ENCODE measurements around the gene CCL4L2. TPM values are rescaled to one million over a fixed set of nuclear protein-coding genes. Genes with fewer than 3 reads are reported as not detected.
"Not testable (repeated sequence)": the region's sequence is repeated elsewhere in the genome, so short reads cannot be mapped to it uniquely, and the experiment has no call there.

CCL4L2 gene
- total RNA-seq, 1 experiment from 2014 or later = not detected

- no peak overlapping the region for H3K4me3 ChIP-seq (ENCODE audit: low read length)
- BruUV-seq (replicated peaks) = no TSS peak
- H3K9ac ChIP-seq (ENCODE audit: low read length) = no peak overlapping the region
- H3K79me2 ChIP-seq (ENCODE audit: low read length) = no peaks in the 10 kb centered on the region
- POLR2A ChIA-PET (ENCODE audit: unreplicated experiment) = no interaction called here
- H3K27me3 ChIP-seq (ENCODE audit: low read length) = 0 out of 2 replicates have a peak, but pooled peaks cover 5% of the 10 kb centered on the region
- ATAC-seq (no peak), DNase-seq (no peak)
- CTCF ChIA-PET = no interaction called here
- intact Hi-C loops (cut with micrococcal nuclease) = no loop called here
- TF ChIP-seq EZH2 (IDR thresholded peaks at IDR 0.05; ENCODE audit: low read length, unreplicated experiment) (no peak), EZH2phosphoT487 (IDR thresholded peaks at IDR 0.05; ENCODE audit: borderline replicate concordance, low read length) (no peak), CTCF (conservative IDR thresholded peaks at IDR 0.05; ENCODE audit: low read depth, low read length) (no peak)
- H3K36me3 ChIP-seq (ENCODE audit: low read depth, low read length) = no peaks in the 10 kb centered on the region
- H3K27ac ChIP-seq (ENCODE audit: low read length) = no peak overlapping the region
- no peaks in the 10 kb centered on the region for H3F3A ChIP-seq (ENCODE audit: low read length, unreplicated experiment)
- no peaks in the 10 kb centered on the region for H4K20me1 ChIP-seq (ENCODE audit: low read length)
- H2AFZ ChIP-seq (ENCODE audit: low read length) = no peak overlapping the region
- H3K4me1 ChIP-seq (ENCODE audit: insufficient read depth, low read length) = no peaks in the 10 kb centered on the region
- no peak overlapping the region for H3K4me2 ChIP-seq (ENCODE audit: low read length)
- no peaks in the 10 kb centered on the region for H3K9me2 ChIP-seq (replicated peaks; ENCODE audit: low read length)
- H3K9me3 ChIP-seq (ENCODE audit: low read length) = no peaks in the 10 kb centered on the region
Measured at GRCh38 chr17:36198831-36199465, 11.9 kb upstream of the CCL4L2 start.

GRCh38 chr17:36201102-36201501 lies 9.8 kb upstream of the CCL4L2 start:
- H3K4me3 ChIP-seq (ENCODE audit: low read length); BruUV-seq (replicated peaks); H3K9me2 ChIP-seq (replicated peaks; ENCODE audit: low read length); ATAC-seq; CTCF ChIA-PET; H3K4me2 ChIP-seq (ENCODE audit: low read length); H3F3A ChIP-seq (ENCODE audit: low read length, unreplicated experiment); DNase-seq; H3K36me3 ChIP-seq (ENCODE audit: low read depth, low read length); H3K79me2 ChIP-seq (ENCODE audit: low read length); H3K9ac ChIP-seq (ENCODE audit: low read length); intact Hi-C loops (cut with micrococcal nuclease); H3K27ac ChIP-seq (ENCODE audit: low read length); H3K9me3 ChIP-seq (ENCODE audit: low read length); H3K27me3 ChIP-seq (ENCODE audit: low read length); POLR2A ChIA-PET (ENCODE audit: unreplicated experiment); H4K20me1 ChIP-seq (ENCODE audit: low read length); H3K4me1 ChIP-seq (ENCODE audit: insufficient read depth, low read length); H2AFZ ChIP-seq (ENCODE audit: low read length): not testable (repeated sequence)

GRCh38 chr17:36201506-36201905 lies 9.4 kb upstream of the CCL4L2 start:
- BruUV-seq (replicated peaks); H3K4me1 ChIP-seq (ENCODE audit: insufficient read depth, low read length): not testable (repeated sequence)

GRCh38 chr17:36203335-36203734 lies 7.5 kb upstream of the CCL4L2 start:
- no peak overlapping the region for H3K27ac ChIP-seq (ENCODE audit: low read length)
- H3K9me3 ChIP-seq (ENCODE audit: low read length) = no peaks in the 10 kb centered on the region
- no peak for TF ChIP-seq EZH2 (IDR thresholded peaks at IDR 0.05; ENCODE audit: low read length, unreplicated experiment)
- TF ChIP-seq CTCF (conservative IDR thresholded peaks at IDR 0.05; ENCODE audit: low read depth, low read length) = no peak
- TF ChIP-seq EZH2phosphoT487 (IDR thresholded peaks at IDR 0.05; ENCODE audit: borderline replicate concordance, low read length) = no peak
- H3K4me3 ChIP-seq (ENCODE audit: low read length) = no peak overlapping the region
- DNase-seq (no peak), ATAC-seq (no peak)
- peaks cover 4% of the 10 kb centered on the region; the same call in 1 of the 2 replicates for H3K27me3 ChIP-seq (ENCODE audit: low read length)
- H3K9ac ChIP-seq (ENCODE audit: low read length) = no peak overlapping the region
- POLR2A ChIA-PET (ENCODE audit: unreplicated experiment) = no interaction called here
- no TSS peak for BruUV-seq (replicated peaks)
- H4K20me1 ChIP-seq (ENCODE audit: low read length) = no peaks in the 10 kb centered on the region
- H3K36me3 ChIP-seq (ENCODE audit: low read depth, low read length) = no peaks in the 10 kb centered on the region
- no peaks in the 10 kb centered on the region for H3K4me1 ChIP-seq (ENCODE audit: insufficient read depth, low read length)
- CTCF ChIA-PET = no interaction called here
- intact Hi-C loops (cut with micrococcal nuclease) = no loop called here
- no peaks in the 10 kb centered on the region for H3F3A ChIP-seq (ENCODE audit: low read length, unreplicated experiment)
- no peak overlapping the region for H2AFZ ChIP-seq (ENCODE audit: low read length)
- no peaks in the 10 kb centered on the region for H3K79me2 ChIP-seq (ENCODE audit: low read length)
- no peak overlapping the region for H3K4me2 ChIP-seq (ENCODE audit: low read length)
- no peaks in the 10 kb centered on the region for H3K9me2 ChIP-seq (replicated peaks; ENCODE audit: low read length)

More at GRCh38 chr17:36201506-36201905, 9.4 kb upstream of the CCL4L2 start:
- CTCF ChIA-PET; H3K36me3 ChIP-seq (ENCODE audit: low read depth, low read length); H3K27me3 ChIP-seq (ENCODE audit: low read length); H3K9ac ChIP-seq (ENCODE audit: low read length); H3F3A ChIP-seq (ENCODE audit: low read length, unreplicated experiment); H3K9me2 ChIP-seq (replicated peaks; ENCODE audit: low read length); H4K20me1 ChIP-seq (ENCODE audit: low read length); DNase-seq; H3K4me3 ChIP-seq (ENCODE audit: low read length); H3K27ac ChIP-seq (ENCODE audit: low read length); ATAC-seq; H3K4me2 ChIP-seq (ENCODE audit: low read length); POLR2A ChIA-PET (ENCODE audit: unreplicated experiment); H3K79me2 ChIP-seq (ENCODE audit: low read length); intact Hi-C loops (cut with micrococcal nuclease); H3K9me3 ChIP-seq (ENCODE audit: low read length); H2AFZ ChIP-seq (ENCODE audit: low read length): not testable (repeated sequence)
